Hepatic stellate cell (primary cell): ENCODE results near the gene OR6B2.
A peak's percentile ranks its signal among the peaks of the same experiment; 100 is the strongest.

Experiments
- DNase-seq: peaks from one replicate; pipeline ENCODE4 v3.0.0; 2011; ENCODE audit warnings: low spot score

The OR6B2 gene

DNA sequence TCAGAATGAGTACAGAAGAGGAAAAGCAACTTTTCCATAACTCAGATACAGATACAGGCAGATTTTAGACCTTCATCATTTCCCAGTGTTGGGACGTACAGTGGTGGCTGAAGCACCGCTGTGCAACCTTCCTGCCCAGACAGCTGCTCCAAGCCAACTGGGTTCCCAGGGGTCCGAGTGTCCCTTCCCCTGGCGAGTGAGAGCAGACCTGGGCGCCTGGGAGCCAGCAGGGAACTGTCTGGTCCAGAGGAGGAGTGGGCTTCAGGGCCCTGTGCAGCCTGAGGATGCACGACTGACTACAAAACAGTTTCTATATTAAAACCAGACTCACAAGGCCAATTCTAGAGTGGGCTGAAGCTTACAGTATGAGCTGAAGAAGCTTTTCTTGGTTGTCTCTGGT is 11.1 kb upstream of the OR6B2 start:
- no peak for DNase-seq

DNA sequence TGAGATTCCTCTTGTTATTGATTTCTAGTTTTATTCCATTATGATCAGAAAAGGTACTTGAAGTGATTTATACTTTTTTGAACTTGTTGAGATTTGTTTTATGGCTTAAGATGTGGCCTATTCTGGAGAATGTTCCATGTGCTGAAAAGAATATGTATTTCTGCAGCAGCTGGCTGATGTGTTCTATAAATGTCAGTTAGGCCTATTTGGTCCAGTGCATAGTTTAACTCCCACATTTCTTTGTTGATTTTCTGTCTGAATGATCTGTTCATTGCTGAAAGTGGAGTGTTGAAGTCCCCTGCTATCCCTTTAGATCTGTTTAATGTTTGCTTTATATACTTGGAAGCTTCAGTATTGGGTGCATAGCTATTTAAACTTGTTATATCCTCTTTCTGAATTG is 7.1 kb upstream of the OR6B2 start:
- DNase-seq, result no peak

DNA sequence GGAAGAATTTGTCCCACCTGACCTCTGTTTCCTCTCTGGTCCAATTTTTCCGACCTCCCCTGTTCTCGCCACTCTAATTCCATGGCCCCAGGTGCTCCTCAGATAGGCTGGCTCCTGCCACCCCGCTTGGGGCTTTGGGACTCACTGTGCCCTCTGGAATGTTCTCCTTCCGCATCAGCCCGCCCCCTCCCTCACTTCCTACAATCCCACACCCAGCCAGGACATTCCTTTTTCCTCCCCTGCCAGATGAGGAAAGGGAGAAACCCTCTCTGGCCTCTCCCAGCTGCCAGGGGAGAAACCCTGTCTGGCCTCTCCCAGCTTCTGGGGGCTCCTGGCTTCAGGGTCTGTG is 3.1 kb upstream of the OR6B2 start:
- no peak for DNase-seq

DNA sequence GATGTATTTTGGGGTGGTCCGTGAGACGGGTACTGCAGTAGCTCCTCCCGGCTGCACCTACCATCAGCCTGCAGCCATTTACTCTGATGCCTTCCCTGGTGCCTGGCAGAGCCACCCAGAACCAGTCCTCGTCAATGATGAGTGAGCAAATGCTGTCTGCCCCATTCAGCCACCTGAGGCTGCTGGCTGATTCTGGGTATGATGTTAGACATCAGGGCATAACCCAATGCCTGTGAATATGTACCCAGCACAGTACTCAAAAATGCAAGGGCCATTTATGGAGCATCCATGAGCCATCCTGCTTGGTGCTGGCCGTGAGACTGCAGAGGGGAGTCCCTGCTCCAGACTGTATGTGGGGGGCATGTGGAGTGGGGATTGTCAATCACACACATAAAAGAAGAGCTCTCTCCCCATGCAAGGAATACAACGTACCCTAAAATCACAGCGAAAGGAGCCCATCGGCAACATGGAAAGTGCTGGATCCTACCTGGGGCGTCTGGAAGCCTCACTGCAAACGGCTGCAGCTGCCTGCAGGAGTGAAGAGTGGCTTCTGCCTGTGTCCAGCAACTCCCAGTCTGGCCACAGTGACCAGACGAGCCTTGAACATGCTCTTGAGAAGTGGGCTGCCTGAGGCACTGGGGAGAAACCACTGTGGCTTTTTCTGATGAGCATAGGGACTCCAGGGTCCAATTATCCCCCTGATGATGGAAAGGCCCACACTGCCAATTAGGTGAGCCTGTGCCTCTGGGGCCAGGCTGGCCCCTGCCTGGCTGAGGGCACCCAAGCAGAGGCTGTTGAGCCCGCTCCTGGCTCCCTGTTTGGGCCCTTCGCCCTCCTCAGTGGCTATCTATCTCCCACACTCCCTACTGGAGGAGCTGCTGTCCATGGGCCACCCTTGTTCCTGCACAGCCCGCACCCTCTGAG is 2.4 kb upstream of the OR6B2 start:
- no peak for DNase-seq

DNA sequence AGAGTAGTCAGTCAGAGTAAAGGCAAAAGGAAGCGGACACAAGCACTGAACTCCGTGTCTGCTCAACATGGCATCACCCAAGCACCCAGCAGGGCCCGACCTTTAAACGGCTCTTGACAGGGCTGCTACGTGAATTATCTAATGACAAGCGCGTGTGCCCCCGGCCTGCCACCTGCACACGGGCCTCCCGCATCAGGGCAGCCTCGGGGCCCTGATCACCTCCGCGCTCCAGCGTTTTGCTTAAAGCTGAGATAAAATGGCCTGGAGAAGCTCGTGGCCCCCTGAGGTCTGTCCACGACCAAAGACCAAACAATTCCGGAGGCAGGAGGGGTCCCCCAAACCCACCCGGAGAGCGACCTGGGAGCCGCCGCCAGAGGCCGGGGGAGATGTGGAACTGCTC is 5.5 kb downstream of the OR6B2 start:
- DNase-seq, result peak; percentile 24

DNA sequence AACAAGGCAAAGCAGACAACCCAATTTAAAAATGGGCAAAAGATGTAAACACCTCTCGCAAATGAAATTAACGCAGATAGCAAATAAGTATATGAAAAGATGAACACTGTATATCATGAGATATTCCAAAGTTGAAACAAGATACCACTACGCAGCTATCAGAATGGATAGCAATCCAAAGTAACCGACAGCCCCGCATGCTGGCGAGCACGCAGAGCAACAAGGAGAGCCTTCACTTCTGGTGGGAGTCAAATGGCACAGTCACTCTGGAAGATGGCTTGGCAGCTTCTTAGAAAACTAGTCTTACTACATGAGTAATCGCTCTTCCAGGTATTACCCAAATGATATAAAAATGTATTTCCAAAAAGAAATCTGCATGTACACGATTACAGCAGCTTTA is 6.4 kb downstream of the OR6B2 start:
- no peak for DNase-seq

DNA sequence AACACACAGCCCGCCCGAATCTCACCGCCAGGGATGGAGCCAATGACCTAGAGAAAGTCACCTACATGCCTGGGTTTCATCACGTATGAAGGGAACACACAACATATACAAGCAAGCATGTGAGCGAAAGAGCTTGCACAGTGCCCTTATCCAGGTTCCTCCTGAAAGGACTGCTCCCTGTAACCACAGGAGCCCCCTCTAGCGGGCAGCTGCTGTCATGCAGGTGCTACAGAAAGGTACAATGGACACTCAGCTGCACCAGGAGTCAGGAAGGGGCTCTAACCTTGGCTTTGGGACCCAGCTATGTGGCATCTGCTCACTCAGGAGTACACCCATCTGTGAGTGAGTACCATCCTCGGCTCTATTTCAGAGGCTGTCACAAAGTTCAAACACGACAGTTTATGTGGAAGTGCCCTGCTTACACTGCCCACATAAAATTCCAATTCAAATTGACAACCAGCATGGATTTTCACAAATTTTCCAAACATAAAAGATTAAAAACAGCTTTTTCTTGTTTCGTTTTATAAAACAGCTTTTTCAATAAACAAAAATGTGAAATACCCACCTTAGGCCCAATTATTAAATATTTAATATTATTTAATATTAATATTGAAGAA is 8.6 kb downstream of the OR6B2 start:
- DNase-seq, result peak; percentile 77

DNA sequence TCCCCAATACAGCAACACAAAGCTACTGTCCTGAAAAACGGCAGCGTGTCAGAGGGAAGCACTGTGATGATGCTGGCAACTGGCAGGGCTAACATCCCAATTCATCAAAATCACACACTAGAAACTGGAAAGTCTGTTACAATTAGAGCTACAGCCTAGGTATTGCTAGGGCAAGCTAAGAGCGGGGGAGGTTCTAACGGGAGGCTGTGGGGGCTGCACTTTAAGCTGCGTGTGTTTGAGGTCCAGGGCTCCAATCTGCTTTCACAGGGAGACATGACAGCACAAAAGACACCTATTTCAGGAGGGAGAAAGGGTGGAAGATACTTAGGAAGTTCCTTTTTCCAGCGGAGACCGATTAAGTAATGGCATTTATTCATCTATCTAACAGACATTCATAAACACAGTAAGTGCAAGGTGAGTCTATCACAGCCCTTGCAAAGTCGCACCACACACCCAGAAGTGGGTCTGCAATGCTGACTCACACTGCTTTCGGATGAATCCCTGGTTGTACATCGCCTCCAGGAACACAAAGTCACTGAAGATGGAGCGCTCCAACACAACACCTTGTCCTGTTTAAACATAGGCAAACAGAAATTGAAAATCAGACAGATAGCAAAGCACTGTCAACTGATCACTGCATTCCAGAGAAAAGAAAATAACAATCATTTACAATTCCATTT is 12.0 kb downstream of the OR6B2 start:
- no peak for DNase-seq

DNA sequence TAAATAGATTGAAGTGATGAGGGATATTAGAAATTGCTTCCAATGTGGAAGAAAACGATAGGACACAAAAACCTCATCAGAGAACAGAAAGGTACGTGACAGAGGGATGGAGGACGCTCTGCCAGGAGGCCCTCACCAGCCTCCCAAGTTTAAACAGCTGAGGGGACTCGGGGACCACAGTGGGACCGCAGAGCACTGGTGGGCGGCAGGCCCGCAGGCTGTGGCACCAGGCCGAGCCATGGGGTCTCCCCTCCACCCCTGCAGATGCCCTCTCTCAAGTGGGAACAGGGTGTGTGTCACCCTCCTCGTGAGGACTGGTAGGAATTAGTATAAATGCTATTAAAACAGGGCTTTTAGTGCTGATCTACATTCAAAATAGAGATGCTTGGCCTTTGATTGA is 15.9 kb downstream of the OR6B2 start:
- DNase-seq, result no peak

DNA sequence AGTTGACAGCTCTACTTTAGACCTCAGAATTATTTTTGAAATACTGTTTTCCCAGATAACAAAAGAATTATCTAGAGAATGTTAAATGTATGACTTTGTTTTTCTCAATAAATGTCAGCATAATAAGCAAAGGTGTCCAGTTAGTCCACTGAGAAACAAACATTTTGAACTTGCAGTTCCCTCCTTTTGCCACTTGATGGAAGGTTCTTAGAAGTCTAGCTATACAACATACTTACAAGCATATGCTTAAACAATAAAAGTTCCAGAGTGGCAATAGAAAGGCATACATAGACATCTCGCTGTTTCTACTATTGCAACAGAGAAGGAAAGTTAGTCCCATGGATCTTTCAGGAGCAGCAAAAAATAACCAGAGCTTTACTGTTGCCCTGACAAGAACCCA is 16.9 kb downstream of the OR6B2 start:
- DNase-seq, result peak; percentile 18

DNA sequence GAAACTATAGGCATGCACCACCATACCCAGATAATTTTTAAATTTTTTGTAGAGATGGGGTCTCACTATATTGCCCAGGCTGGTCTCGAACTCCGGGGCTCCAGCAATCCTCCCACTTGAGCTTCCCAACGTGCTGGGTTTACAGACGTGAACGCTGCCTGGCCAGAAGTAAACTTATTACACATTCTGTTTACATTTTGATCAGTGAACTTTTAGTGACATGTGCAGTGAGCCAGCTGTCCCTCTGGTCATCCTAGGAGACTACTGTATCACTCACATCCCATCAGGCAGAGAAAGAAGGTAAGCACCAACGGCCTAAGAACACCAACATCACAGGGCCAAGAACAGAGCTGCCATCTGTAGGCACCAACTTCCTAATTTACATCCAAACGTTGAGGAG is 27.2 kb downstream of the OR6B2 start:
- no peak for DNase-seq

DNA sequence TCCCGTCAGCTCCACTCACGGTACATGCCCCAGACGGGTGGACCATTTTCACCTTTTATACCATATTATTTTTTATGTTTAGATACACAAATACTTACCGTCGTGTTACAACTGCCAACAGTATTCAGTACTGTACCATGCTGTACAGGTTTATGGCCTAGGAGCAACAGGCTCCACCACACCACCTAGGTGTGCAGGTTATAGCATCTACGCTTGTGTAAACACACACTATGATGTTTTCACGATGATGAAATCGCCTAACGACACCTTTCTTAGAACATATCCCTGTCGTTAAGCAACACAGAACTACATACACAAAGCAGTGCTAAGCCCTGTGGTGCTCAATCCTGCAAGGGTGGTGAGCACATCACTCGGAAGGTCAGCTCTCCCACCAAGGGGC is 29.6 kb downstream of the OR6B2 start:
- DNase-seq, result no peak

DNA sequence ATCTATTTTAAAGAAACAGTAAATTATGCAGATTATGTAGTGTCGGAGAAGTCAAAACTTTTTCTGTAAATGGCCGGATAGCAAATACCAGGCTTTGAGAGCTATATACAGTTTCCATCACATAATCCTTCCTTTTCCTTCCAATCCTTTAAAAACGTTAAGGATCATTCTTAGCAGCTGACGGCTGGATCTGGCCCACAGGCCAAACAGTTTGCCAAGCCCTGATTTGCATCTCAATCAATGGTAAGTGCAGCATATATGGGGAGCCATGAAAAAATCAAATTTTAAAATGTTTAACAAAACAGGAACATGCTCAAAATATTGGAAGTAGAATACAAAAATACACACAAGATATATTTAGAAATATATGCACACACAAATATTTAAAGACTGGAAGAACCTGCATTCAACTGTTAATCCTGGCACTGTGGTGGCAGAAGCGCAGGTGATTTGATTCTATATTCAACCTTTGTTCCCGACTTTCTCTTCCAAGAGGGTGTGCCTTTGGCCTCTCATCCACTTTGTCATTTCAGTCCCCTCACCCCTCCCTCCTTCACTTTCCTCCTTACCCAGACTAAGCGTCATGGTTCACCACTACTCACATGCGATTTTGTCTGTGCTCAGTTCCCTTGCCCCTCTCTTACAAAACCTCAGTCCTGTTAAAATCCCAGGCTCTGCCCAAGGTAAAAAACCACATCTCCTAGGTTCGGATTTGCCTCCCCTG is 32.4 kb downstream of the OR6B2 start:
- DNase-seq, result no peak

DNA sequence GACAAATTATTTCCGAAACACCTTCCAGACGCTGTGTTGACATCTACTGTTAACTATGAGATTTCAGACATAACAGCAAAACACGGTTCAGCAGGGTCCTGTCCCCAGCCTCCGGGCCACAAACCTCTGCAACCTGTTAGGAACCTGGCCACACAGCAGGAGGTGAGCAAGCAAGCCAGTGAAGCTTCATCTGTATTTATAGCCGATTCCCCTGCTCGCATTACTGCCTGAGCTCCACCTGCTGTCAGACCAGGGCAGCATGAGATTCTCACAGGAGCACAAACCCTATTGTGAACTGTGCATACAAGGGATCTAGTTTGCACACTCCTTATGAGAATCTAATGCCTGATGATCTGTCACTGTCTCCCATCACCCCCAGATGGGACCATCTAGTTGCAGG is 36.1 kb downstream of the OR6B2 start:
- DNase-seq, result no peak

DNA sequence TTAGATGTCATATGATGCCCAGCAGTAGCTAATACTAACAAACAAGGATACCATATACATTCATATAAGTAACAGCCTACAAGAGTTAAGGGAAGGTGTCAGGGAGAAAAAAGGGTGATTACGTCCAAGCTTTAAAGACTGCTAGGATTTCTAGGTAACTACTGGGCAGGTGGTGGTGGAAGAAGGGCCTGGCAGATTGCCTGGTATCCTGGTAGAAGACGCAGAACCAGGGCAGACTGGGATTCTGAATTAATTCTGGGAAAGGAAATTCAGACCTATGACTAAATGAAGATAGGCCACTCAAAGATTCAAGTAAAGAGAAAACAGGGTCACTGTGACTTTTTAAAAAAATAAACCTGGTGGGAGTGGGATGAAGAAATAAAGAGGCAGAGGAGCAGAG is 36.9 kb downstream of the OR6B2 start:
- DNase-seq, result no peak

DNA sequence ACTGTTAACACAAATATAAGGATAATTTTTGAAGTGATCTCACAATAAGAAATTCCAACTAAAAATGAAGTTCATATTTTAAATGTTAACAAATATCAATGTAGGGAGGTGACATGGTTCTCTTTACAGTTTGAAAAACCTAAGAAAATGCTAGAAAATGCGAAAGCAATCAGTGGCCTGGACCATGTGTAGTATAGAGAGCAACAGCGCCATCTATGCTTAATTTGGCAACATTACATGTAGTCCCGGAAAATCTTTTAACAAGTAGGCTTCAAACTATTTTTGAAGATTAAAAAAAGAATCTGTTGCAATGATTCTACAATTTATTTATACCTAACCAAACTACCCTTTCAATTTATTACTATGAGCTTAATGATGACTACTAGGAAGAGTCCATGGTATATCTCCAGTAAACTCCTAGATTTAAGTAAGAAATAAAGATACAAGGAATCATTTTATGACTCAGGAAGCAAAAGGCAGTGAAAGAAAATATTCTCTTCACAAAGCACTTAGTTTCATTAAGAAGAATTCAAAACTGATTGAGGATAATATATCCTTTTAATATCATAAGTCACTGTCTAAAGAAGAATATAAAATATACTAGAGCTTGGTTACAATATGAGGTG is 38.4 kb downstream of the OR6B2 start:
- peak; percentile 42 for DNase-seq

DNA sequence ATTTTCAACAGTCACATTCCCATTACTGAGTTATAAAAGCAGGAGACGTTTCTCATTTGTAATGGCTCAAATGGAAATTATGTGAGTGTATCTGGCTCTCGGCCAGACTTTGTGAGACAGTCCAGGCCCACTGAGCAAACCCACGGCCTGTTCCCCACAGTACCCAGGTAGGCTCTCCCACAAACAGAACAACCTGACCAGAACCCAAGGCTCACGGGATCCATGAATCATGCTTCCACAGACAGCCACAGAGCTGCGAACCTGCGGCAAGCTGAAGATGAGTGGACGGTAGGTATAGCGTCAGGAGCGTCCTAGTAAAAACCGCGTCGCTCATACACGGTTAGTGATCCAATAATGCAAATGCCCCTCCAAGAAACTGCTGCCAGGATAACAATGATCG is 39.3 kb downstream of the OR6B2 start:
- DNase-seq, result no peak

DNA sequence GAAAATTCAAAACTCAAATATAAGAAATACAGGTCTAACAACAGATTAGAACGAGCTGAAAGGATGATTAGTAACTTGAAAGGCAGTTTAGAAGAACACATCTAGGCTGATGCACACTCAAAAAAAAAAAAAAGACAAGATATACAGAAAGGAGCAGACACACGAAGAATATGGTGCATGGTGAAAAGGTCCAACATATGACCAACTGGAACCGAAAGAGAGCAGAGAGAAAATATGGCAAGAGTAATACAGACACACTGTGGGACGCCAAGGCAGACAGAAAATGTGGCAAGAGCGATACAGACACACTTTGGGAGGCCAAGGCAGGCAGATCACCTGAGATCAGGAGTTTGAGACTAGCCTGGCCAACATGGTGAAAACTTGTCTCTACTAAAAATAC is 44.9 kb downstream of the OR6B2 start:
- DNase-seq, result no peak

DNA sequence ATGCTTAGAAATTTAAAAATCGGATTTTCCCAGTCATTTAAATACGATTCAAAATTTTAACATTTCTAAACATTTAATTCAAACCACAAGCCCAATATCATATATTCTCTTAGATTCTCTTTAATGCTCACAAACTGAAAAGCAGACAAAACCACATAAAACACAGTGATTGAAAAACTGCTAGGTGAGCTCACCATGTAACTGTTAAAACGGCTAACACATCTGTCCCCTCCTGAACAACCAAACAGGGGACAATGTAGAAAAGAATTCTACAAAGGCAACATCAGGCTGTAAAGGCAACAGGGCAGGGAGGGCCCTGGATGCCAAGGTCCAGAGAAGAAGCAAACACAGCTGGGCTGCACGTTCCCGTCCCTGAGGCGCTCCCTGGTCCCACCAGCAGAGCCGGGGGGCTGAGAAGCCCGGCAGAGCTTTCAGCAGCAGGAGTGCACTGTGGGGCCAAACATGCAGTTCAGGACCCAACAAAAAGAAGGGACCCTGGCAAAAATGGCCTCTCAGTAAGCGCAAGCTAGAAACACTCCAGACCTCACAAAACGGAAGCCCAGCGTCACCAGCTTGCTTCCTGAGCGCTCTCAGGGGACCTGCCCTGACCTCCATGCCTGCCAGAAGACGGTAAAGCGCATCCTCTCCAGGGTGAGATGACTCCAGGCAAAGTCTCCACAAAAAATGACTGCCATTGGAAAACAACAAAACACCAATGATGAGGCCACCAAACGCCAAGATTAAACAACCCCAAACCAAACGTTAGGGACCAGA is 45.6 kb downstream of the OR6B2 start:
- no peak for DNase-seq

DNA sequence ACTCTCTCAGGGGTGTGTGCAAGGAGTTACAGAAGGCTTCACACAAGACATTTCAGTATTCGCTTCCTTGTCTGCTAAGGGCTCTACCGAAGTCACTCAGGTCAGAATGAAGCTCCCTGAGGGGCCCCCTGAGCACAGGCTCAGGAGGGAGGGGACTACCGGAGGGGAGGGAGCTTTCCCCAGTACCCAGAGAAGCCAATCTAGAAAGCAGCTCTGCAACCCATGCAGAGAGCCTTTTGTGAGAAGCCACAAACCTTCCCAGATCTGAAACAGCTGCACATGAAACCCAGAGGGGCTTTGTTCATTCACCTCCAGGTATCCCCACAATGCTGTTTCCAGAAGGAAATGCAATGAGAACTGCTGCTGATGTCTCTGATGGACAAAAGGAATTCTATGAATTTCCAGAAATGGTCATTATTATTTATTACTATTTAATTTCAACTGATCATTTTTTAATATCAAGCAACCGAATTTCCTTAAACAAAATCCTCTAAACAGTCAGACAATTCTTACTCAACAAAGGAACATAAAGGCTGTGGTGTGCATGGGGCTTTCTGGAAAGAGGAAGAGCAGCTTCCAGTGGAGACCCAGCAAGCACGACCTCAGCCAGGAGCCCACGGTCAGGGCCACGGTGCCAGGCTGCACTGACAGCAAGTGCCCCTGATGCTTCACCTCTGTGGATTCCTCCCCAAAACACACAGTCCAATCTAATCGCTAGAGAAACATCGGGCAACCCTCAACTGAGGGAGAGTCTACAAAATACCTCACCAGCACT is 47.0 kb downstream of the OR6B2 start:
- DNase-seq, result no peak
